ENCODE measurements around the gene CST3. TPM values are rescaled to one million over a fixed set of nuclear protein-coding genes. Genes with fewer than 3 reads are reported as not detected.
"Not testable (repeated sequence)": the region's sequence is repeated elsewhere in the genome, so short reads cannot be mapped to it uniquely, and the experiment has no call there.

The CST3 gene
- total and polyA plus RNA-seq, 5 donors from 2014 or later = 0.73 to 2.7 (median 1.6) TPM

DNA sequence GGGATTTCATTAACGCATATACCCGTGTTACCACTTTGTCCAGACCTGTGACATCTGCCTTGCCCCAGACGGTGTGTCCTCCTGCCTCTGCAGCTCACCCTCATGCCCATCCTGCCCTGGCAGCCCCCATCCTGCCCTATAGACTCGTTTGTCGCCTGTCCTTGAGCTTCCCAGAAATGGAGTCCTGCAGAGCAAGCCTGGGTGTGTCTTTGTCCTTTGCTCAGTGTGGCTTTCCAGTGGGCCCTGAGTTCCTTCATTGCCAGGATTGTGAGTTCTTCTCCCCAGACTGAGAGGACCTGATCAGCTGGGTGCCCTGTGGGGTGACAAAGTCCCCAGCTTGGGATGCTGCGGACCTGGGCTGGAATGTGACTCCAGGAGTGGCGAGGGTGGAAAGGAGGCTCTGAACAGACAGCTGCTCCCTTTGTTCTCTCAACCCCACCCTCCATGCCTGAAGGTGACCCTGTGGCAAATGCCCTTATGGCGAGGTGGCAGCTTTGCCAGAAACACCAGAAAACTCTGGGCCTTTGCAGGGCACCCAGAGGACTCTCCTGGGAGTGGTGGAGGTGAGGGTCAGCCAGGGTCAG, 2.4 kb upstream of the CST3 start:
- Mint-ChIP-seq H3K4me3 (no peak overlapping the region), H3K27me3 (peaks cover 18% of the 10 kb centered on the region), H3K27ac (no peak overlapping the region), H3K4me1 (peaks cover 0 to 5% (median 2%) of the 10 kb centered on the region in 4 donors), H3K9me3 (no peaks in the 10 kb centered on the region), H3K36me3 (no peaks in the 10 kb centered on the region)
- H3K4me1 ChIP-seq (ENCODE audit: control insufficient read depth, insufficient read depth, low read length, poor library complexity, severe bottlenecking) = no peaks in the 10 kb centered on the region
- no peak for DNase-seq
- no peak overlapping the region for H3K27ac ChIP-seq (ENCODE audit: insufficient read depth, low read length, poor library complexity, severe bottlenecking)
- no peak overlapping the region for H3K4me3 ChIP-seq (ENCODE audit: low read depth, low read length)
- H3K9me3 ChIP-seq (ENCODE audit: control insufficient read depth in 2 of 2, low read length in 2 of 2) = no peaks in the 10 kb centered on the region
- H3K27me3 ChIP-seq (ENCODE audit: control insufficient read depth, insufficient read depth, low read length) = no peaks in the 10 kb centered on the region
- no peak for ATAC-seq (ENCODE audit: low read depth in 2 of 2)
- H3K36me3 ChIP-seq (ENCODE audit: control insufficient read depth, insufficient read depth, low read length) = no peaks in the 10 kb centered on the region

DNA sequence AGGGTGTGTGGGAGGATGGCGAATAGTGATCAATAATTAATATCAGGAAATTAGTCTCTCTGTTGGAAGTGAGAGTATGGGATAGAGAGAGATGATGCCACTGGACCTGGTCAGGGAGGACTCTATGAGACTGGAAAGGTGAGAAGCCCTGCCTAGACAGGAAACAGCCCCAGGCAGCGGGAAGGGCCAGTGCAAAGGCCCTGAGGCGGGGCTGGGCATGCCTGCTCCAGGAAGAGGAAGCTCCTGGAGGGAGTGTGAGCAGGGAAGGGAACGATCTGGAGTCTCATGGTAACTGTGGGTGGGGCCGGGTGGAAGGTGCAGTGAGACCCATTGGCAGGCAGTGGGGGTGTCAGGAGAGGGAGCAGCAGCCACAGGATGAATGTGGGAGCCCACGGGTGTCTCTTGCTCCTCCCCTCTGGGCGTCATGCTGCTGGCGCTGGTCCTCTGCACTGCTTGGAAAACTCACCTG, 1.8 kb upstream of the CST3 start:
- no peaks in the 10 kb centered on the region for H3K9me3 ChIP-seq (ENCODE audit: control insufficient read depth in 2 of 2, low read length in 2 of 2)
- DNase-seq (no peak), ATAC-seq (ENCODE audit: low read depth in 2 of 2) (no peak)
- peaks cover 0 to 5% (median 2%) of the 10 kb centered on the region in 4 donors for H3K4me1 Mint-ChIP-seq
- H3K4me3 Mint-ChIP-seq = no peak overlapping the region
- H3K9me3 Mint-ChIP-seq = no peaks in the 10 kb centered on the region
- no peaks in the 10 kb centered on the region for H3K36me3 Mint-ChIP-seq
- H3K36me3 ChIP-seq (ENCODE audit: control insufficient read depth, insufficient read depth, low read length) = no peaks in the 10 kb centered on the region
- no peaks in the 10 kb centered on the region for H3K27me3 ChIP-seq (ENCODE audit: control insufficient read depth, insufficient read depth, low read length)
- no peaks in the 10 kb centered on the region for H3K4me1 ChIP-seq (ENCODE audit: control insufficient read depth, insufficient read depth, low read length, poor library complexity, severe bottlenecking)
- peak overlapping the region in 1 of 3 donors; percentile 54 for H3K27ac Mint-ChIP-seq
- no peak overlapping the region for H3K27ac ChIP-seq (ENCODE audit: insufficient read depth, low read length, poor library complexity, severe bottlenecking)
- no peak overlapping the region for H3K4me3 ChIP-seq (ENCODE audit: low read depth, low read length)
- peaks cover 18% of the 10 kb centered on the region for H3K27me3 Mint-ChIP-seq

GRCh38 chr20:23638309-23638708, 554 bp upstream of the CST3 start:
- no peaks in the 10 kb centered on the region for H3K4me1 ChIP-seq (ENCODE audit: control insufficient read depth, insufficient read depth, low read length, poor library complexity, severe bottlenecking)
- peaks cover 18% of the 10 kb centered on the region for H3K27me3 Mint-ChIP-seq
- ATAC-seq (ENCODE audit: low read depth in 2 of 2) = no peak
- peaks cover 0 to 5% (median 2%) of the 10 kb centered on the region in 4 donors for H3K4me1 Mint-ChIP-seq
- no peak for DNase-seq
- H3K27ac Mint-ChIP-seq = no peak overlapping the region
- H3K4me3 ChIP-seq (ENCODE audit: low read depth, low read length) = no peak overlapping the region
- H3K9me3 Mint-ChIP-seq = no peaks in the 10 kb centered on the region
- H3K27me3 ChIP-seq (ENCODE audit: control insufficient read depth, insufficient read depth, low read length) = no peaks in the 10 kb centered on the region
- H3K36me3 ChIP-seq (ENCODE audit: control insufficient read depth, insufficient read depth, low read length) = no peaks in the 10 kb centered on the region
- H3K36me3 Mint-ChIP-seq = no peaks in the 10 kb centered on the region
- H3K9me3 ChIP-seq (ENCODE audit: control insufficient read depth in 2 of 2, low read length in 2 of 2) = no peaks in the 10 kb centered on the region
- H3K4me3 Mint-ChIP-seq = no peak overlapping the region
- H3K27ac ChIP-seq (ENCODE audit: insufficient read depth, low read length, poor library complexity, severe bottlenecking) = no peak overlapping the region

DNA sequence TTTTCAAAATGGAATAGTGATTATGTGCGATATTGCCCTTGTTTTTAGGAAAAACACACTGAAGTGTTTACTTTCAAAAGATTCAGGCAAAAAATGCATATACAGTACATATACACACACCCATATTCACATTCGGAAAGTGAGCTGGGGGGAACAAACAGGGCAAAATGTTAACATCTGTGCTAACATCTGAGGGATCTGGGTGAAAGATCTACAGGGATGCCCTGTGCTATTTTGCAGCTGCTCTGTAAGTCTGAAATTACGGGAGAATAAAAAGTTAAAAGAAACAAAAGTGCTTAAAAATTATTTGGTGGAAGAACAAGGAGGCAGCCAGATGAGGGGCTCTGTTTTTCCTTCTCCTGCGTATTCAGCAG, 860 bp downstream of the CST3 start:
- no peaks in the 10 kb centered on the region for H3K9me3 Mint-ChIP-seq
- H3K27me3 Mint-ChIP-seq = peaks cover 18% of the 10 kb centered on the region
- H3K9me3 ChIP-seq (ENCODE audit: control insufficient read depth in 2 of 2, low read length in 2 of 2) = no peaks in the 10 kb centered on the region
- H3K4me1 ChIP-seq (ENCODE audit: control insufficient read depth, insufficient read depth, low read length, poor library complexity, severe bottlenecking) = no peaks in the 10 kb centered on the region
- H3K4me3 Mint-ChIP-seq = no peak overlapping the region
- H3K27ac ChIP-seq (ENCODE audit: insufficient read depth, low read length, poor library complexity, severe bottlenecking) = no peak overlapping the region
- H3K27ac Mint-ChIP-seq = no peak overlapping the region
- ATAC-seq (ENCODE audit: low read depth in 2 of 2) = no peak
- DNase-seq = no peak
- no peaks in the 10 kb centered on the region for H3K36me3 Mint-ChIP-seq
- H3K27me3 ChIP-seq (ENCODE audit: control insufficient read depth, insufficient read depth, low read length) = no peaks in the 10 kb centered on the region
- no peak overlapping the region for H3K4me3 ChIP-seq (ENCODE audit: low read depth, low read length)
- H3K4me1 Mint-ChIP-seq = peaks cover 0 to 5% (median 2%) of the 10 kb centered on the region in 4 donors
- no peaks in the 10 kb centered on the region for H3K36me3 ChIP-seq (ENCODE audit: control insufficient read depth, insufficient read depth, low read length)

- no peak overlapping the region for H3K27ac Mint-ChIP-seq
- ATAC-seq (ENCODE audit: low read depth in 2 of 2) (no peak), DNase-seq (no peak)
- no peaks in the 10 kb centered on the region for H3K9me3 Mint-ChIP-seq
- H3K4me1 Mint-ChIP-seq = peaks cover 0 to 5% (median 2%) of the 10 kb centered on the region in 4 donors
- H3K4me3 Mint-ChIP-seq = no peak overlapping the region
- no peak overlapping the region for H3K4me3 ChIP-seq (ENCODE audit: low read depth, low read length)
- H3K4me1 ChIP-seq (ENCODE audit: control insufficient read depth, insufficient read depth, low read length, poor library complexity, severe bottlenecking) = no peaks in the 10 kb centered on the region
- no peaks in the 10 kb centered on the region for H3K9me3 ChIP-seq (ENCODE audit: control insufficient read depth in 2 of 2, low read length in 2 of 2)
- no peaks in the 10 kb centered on the region for H3K36me3 ChIP-seq (ENCODE audit: control insufficient read depth, insufficient read depth, low read length)
- H3K27me3 ChIP-seq (ENCODE audit: control insufficient read depth, insufficient read depth, low read length) = no peaks in the 10 kb centered on the region
- H3K27me3 Mint-ChIP-seq = peaks cover 18% of the 10 kb centered on the region
- no peak overlapping the region for H3K27ac ChIP-seq (ENCODE audit: insufficient read depth, low read length, poor library complexity, severe bottlenecking)
- H3K36me3 Mint-ChIP-seq = no peaks in the 10 kb centered on the region
Measured at GRCh38 chr20:23636182-23636907, 1.4 kb downstream of the CST3 start.

GRCh38 chr20:23635768-23636090, 2.0 kb downstream of the CST3 start:
- DNase-seq; H3K27me3 ChIP-seq (ENCODE audit: control insufficient read depth, insufficient read depth, low read length); H3K9me3 ChIP-seq (ENCODE audit: control insufficient read depth in 2 of 2, low read length in 2 of 2); H3K36me3 ChIP-seq (ENCODE audit: control insufficient read depth, insufficient read depth, low read length); H3K27ac Mint-ChIP-seq; H3K27ac ChIP-seq (ENCODE audit: insufficient read depth, low read length, poor library complexity, severe bottlenecking); H3K36me3 Mint-ChIP-seq; H3K4me3 Mint-ChIP-seq; H3K4me3 ChIP-seq (ENCODE audit: low read depth, low read length); H3K4me1 Mint-ChIP-seq; H3K9me3 Mint-ChIP-seq; ATAC-seq (ENCODE audit: low read depth in 2 of 2); H3K4me1 ChIP-seq (ENCODE audit: control insufficient read depth, insufficient read depth, low read length, poor library complexity, severe bottlenecking): not testable (repeated sequence)
- peaks cover 18% of the 10 kb centered on the region for H3K27me3 Mint-ChIP-seq

DNA sequence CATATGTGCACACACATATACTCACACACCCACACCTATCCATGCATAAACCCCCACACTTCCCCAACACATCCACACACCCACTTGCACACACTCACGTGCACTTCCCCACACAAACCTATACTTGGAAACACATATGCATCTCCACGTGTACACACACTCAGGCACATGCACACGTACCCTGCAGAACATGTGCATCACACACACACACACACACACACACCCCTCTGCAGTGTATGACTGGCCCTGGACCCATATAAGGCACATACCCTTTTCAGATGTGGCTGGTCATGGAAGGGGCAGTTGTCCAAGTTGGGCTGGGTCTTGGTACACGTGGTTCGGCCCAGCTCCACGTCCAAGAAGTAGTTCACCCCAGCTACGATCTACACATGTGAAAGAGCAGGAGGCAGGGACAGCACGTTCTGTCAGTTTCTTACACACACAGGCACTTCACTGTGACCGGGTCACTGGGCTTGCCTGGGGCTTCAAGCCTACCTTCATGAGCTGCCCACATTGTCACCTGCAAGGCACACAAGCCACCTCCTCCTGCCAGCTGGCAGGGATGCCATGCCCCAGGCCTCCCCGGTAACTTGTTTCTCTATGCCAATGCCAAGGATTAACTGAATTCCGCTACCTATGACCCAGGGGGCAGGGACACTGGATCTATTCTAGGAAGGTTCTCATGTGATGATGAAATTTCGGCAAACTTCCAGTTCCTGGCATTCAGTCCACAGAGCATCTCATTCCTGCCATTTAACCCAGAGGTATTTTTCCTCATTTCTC, 2.6 kb downstream of the CST3 start:
- Mint-ChIP-seq H3K4me1 (peaks cover 0 to 5% (median 2%) of the 10 kb centered on the region in 4 donors), H3K36me3 (no peaks in the 10 kb centered on the region), H3K27me3 (peaks cover 23% of the 10 kb centered on the region), H3K27ac (no peak overlapping the region), H3K4me3 (no peak overlapping the region), H3K9me3 (no peaks in the 10 kb centered on the region)
- H3K36me3 ChIP-seq (ENCODE audit: control insufficient read depth, insufficient read depth, low read length) = no peaks in the 10 kb centered on the region
- DNase-seq (no peak), ATAC-seq (ENCODE audit: low read depth in 2 of 2) (no peak)
- no peaks in the 10 kb centered on the region for H3K27me3 ChIP-seq (ENCODE audit: control insufficient read depth, insufficient read depth, low read length)
- no peaks in the 10 kb centered on the region for H3K9me3 ChIP-seq (ENCODE audit: control insufficient read depth in 2 of 2, low read length in 2 of 2)
- no peaks in the 10 kb centered on the region for H3K4me1 ChIP-seq (ENCODE audit: control insufficient read depth, insufficient read depth, low read length, poor library complexity, severe bottlenecking)
- H3K4me3 ChIP-seq (ENCODE audit: low read depth, low read length) = no peak overlapping the region
- H3K27ac ChIP-seq (ENCODE audit: insufficient read depth, low read length, poor library complexity, severe bottlenecking) = no peak overlapping the region
